DND-41 (cell line): ENCODE results near the gene NEURL1.

ENCODE experiments used
- CTCF ChIP-seq: IDR thresholded peaks from 2 replicates; pipeline ENCODE4 v1.5.1; 2012; ENCODE audit warnings: borderline replicate concordance, low read length, moderate library complexity, mild to moderate bottlenecking; ENCODE audit not compliant: poor library complexity, severe bottlenecking; ENCODE audit errors: extremely low read depth
- EZH2 ChIP-seq: IDR thresholded peaks from 3 replicates; pipeline ENCODE4 v1.6.1; 2012; ENCODE audit warnings: borderline replicate concordance, low read depth, mild to moderate bottlenecking, moderate library complexity, low read length, inconsistent platforms; ENCODE audit not compliant: severe bottlenecking

DNA sequence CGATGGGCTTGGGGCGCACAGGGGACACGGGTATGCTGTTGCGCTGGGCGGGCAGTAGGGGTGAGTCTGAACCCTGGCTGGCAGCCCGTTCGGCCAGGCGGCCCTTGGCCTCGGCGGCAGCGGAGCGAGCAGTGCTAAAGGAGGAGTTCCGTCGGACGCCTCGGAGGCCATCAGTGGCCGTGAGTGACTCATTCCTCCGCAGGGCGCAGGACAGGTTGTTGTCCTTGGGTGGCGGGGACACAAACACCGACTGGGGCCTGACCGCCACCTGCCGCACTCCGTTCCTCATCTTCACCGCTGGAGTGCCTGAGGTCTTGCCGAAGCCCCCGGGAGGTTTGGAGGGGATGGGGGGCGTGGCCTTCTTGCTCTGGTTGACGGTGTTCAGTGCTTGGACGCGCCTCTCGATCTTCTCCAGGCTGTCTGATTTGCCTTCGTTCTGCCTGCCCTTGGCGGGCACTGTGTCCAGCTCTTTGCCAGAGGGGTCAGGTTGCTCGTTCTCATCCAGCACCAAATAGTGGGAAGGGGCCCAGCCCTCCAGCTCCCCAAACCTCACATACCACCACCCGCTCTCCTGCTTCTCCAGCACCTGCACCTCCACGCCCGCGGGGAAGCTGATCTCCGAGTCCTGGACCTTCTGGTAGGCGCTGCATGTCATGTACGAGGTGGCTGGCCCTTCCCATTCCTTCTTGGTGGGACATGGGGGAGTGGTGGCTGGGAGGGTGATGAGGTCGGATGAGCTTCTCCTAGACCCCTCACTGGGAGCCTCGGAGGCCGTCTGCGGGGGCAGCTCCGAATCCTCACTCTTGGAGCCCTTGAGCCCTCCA, 108.7 kb downstream of the NEURL1 start:
- no peak for TF ChIP-seq CTCF
- no peak for TF ChIP-seq EZH2
